ENCODE results near the gene WIPF3.

WIPF3 gene

GRCh38 chr7:29779017-29779416 lies 27.3 kb upstream of the WIPF3 start:
- TF ChIP-seq, protein P1, sequence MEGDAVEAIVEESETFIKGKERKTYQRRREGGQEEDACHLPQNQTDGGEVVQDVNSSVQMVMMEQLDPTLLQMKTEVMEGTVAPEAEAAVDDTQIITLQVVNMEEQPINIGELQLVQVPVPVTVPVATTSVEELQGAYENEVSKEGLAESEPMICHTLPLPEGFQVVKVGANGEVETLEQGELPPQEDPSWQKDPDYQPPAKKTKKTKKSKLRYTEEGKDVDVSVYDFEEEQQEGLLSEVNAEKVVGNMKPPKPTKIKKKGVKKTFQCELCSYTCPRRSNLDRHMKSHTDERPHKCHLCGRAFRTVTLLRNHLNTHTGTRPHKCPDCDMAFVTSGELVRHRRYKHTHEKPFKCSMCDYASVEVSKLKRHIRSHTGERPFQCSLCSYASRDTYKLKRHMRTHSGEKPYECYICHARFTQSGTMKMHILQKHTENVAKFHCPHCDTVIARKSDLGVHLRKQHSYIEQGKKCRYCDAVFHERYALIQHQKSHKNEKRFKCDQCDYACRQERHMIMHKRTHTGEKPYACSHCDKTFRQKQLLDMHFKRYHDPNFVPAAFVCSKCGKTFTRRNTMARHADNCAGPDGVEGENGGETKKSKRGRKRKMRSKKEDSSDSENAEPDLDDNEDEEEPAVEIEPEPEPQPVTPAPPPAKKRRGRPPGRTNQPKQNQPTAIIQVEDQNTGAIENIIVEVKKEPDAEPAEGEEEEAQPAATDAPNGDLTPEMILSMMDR (IDR thresholded peaks at IDR 0.05; ENCODE audit: control insufficient read depth, extremely low read depth, insufficient read depth) = no peak
- H3K4me3 ChIP-seq (ENCODE audit: low read depth, low read length) = no peak overlapping the region
- DNase-seq (ENCODE audit: low read depth) = no peak

DNA sequence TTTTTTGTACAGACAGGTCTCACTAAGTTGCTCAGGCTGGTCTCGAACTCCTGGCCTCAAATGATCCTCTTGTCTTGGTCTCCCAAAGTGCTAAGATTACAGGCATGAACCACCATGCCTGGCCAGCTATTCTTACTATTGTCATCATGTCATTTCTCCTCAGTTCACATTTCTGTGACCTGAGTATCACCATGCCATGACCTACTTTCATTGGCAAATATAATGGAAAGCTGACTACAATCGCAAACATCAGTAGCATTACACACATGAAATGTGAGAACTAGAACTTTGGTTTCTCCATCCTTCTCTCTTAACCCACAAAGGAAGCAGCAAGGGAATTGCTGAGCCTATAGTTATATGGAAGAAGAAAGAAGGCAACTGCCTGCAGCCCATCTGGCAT lies 26.0 kb upstream of the WIPF3 start:
- DNase-seq (ENCODE audit: low read depth) = no peak
- TF ChIP-seq, protein P1 (IDR thresholded peaks at IDR 0.05; ENCODE audit: control insufficient read depth, extremely low read depth, insufficient read depth) = no peak
- H3K4me3 ChIP-seq (ENCODE audit: low read depth, low read length) = no peak overlapping the region

DNA sequence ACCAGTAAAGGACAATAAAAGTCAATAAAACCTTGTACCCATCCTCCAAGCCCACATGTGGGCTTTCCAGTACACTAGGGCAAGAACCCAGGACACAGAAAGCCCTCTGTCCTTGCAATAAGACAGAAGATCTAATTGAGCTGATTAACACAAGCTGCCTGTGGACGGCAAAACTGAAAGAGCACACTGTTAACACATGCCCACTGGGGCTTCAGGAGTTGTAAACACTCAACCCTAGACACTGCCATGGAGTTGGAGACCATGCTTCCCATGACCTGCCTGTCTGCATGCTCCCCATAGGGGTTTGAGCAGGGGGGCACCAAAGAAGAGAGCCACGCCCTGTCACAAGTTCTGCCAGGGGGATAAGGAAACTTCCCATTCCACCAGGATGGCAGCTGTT lies 22.6 kb upstream of the WIPF3 start:
- no peak for DNase-seq (ENCODE audit: low read depth)
- TF ChIP-seq, protein P1 (IDR thresholded peaks at IDR 0.05; ENCODE audit: control insufficient read depth, extremely low read depth, insufficient read depth) = no peak
- no peak overlapping the region for H3K4me3 ChIP-seq (ENCODE audit: low read depth, low read length)

GRCh38 chr7:29793507-29793906 lies 12.8 kb upstream of the WIPF3 start:
- TF ChIP-seq, protein P1 (IDR thresholded peaks at IDR 0.05; ENCODE audit: control insufficient read depth, extremely low read depth, insufficient read depth) = no peak
- no peak for DNase-seq (ENCODE audit: low read depth)
- no peak overlapping the region for H3K4me3 ChIP-seq (ENCODE audit: low read depth, low read length)

GRCh38 chr7:29794959-29795629 lies 11.2 kb upstream of the WIPF3 start:
- no peak overlapping the region for H3K4me3 ChIP-seq (ENCODE audit: low read depth, low read length)
- DNase-seq (ENCODE audit: low read depth) = no peak
- TF ChIP-seq, protein P1 (IDR thresholded peaks at IDR 0.05; ENCODE audit: control insufficient read depth, extremely low read depth, insufficient read depth) = no peak

GRCh38 chr7:29795696-29796580 lies 10.4 kb upstream of the WIPF3 start:
- TF ChIP-seq, protein P1 (IDR thresholded peaks at IDR 0.05; ENCODE audit: control insufficient read depth, extremely low read depth, insufficient read depth) = no peak
- no peak overlapping the region for H3K4me3 ChIP-seq (ENCODE audit: low read depth, low read length)
- DNase-seq (ENCODE audit: low read depth) = no peak
